Testis (tissue), 3 donors: ENCODE measurements around the gene TMEM135. TPM values are rescaled to one million over a fixed set of nuclear protein-coding genes. Genes with fewer than 3 reads are reported as not detected.

Experiments used
- DNase-seq: peaks from one replicate; pipeline ENCODE4 v3.0.0-alpha.2; 2019
- H3K27ac ChIP-seq, 2 donors: fragments of 200-600 bp; sonication (generic); one replicate each; pipeline ENCODE4 v1.5.1; 2019
- H3K27me3 ChIP-seq: fragments of 200-600 bp; sonication (generic); one replicate; pipeline ENCODE4 v1.5.1; 2019
- H3K36me3 ChIP-seq: fragments of 200-600 bp; sonication (generic); one replicate; pipeline ENCODE4 v1.5.1; 2017; ENCODE audit warnings: low read depth; ENCODE audit errors: missing control alignments
- H3K4me1 ChIP-seq: fragments of 200-600 bp; sonication (generic); one replicate; pipeline ENCODE4 v1.5.1; 2019
- H3K4me3 ChIP-seq, 2 donors: fragments of 200-600 bp; sonication (generic); one replicate each; pipeline ENCODE4 v1.5.1; 2017 to 2019
- H3K9me3 ChIP-seq: fragments of 200-600 bp; sonication (generic); one replicate; pipeline ENCODE4 v1.5.1; 2017
- POLR2A ChIP-seq: fragments of 450-650 bp; IDR thresholded peaks from one replicate; pipeline ENCODE4 v1.6.1; 2017; ENCODE audit warnings: antibody characterized with exemption, mild to moderate bottlenecking, moderate library complexity
- WGBS, 2 donors: methylation state at CpG; one replicate each; pipeline ENCODE4 v1.1.5; 2018; 5-methylcytosine and 5-hydroxymethylcytosine counted together
- intact Hi-C: fragments of 100-400 bp; cut with DNase I; formaldehyde crosslinking; loops from one replicate; pipeline ENCODE4 v1.15.1; 2023; ENCODE audit warnings: low total_unique reads
- polyA plus RNA-seq: library from polyadenylated mRNA; stranded (reverse); fragments of 350-450 nt; fragmentation: Illumina TruSeq; extraction: RNeasy Lipid Tissue Mini Kit (QIAGEN cat#74804); gene quantifications from one replicate; pipeline ENCODE4 v1.2.3, GENCODE V29; 2014; ENCODE audit warnings: low read depth, low replicate concordance; ENCODE audit not compliant: insufficient read depth
- total RNA-seq, 2 donors: library from RNA; depleted of rRNA; stranded (reverse); fragments of >200 nt; gene quantifications; one replicate each; pipeline ENCODE4 v1.2.3, GENCODE V29; 2016
- TF ChIP-seq, protein P1 (sequence below), 3 experiments: fragments of 450-650 bp in 2 of 3; fragments of 200-600 bp in 1 of 3; sonication (generic) in 1 of 3; IDR thresholded peaks; one replicate each; pipeline ENCODE4 v1.5.1; 2016 to 2019; ENCODE audit warnings: antibody characterized with exemption in 3 of 3, mild to moderate bottlenecking in 2 of 3, moderate library complexity in 1 of 3

TMEM135 gene
- total and polyA plus RNA-seq, 3 donors from 2014 or later, result 21.3 to 59.0 (median 42.1) TPM

DNA sequence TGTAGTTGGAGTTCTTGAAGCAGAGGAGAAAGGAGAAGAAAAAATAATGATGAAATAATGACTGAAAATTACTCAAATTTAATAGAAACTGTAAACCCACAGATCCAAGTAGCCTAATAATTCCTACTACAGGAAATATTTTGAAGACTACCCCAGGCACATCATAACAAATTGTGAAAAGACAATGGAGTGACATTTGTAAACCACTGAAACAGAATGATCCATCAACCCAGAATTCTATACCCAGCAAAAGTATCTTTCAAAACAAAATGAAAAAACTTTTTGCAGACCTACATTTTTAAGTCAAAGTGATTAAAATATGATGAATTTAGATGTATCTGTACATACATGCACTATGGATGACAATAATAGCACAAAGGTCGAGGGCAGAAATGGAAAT lies 194.6 kb downstream of the TMEM135 start:
- DNase-seq, result no peak
- Histone ChIP-seq H3K27ac (no peak overlapping the region), H3K36me3 (no peaks in the 10 kb centered on the region), H3K27me3 (no peaks in the 10 kb centered on the region), H3K4me3 (no peak overlapping the region), H3K4me1 (no peaks in the 10 kb centered on the region), H3K9me3 (no peaks in the 10 kb centered on the region)
- TF ChIP-seq, protein P1, sequence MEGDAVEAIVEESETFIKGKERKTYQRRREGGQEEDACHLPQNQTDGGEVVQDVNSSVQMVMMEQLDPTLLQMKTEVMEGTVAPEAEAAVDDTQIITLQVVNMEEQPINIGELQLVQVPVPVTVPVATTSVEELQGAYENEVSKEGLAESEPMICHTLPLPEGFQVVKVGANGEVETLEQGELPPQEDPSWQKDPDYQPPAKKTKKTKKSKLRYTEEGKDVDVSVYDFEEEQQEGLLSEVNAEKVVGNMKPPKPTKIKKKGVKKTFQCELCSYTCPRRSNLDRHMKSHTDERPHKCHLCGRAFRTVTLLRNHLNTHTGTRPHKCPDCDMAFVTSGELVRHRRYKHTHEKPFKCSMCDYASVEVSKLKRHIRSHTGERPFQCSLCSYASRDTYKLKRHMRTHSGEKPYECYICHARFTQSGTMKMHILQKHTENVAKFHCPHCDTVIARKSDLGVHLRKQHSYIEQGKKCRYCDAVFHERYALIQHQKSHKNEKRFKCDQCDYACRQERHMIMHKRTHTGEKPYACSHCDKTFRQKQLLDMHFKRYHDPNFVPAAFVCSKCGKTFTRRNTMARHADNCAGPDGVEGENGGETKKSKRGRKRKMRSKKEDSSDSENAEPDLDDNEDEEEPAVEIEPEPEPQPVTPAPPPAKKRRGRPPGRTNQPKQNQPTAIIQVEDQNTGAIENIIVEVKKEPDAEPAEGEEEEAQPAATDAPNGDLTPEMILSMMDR (IDR thresholded peaks at IDR 0.05), result no peak
- no peak for TF ChIP-seq POLR2A
- intact Hi-C loops, result no loop called here
- WGBS, 2 donors, result 96 to 98% methylated on average over 1 of the region's 1 CpG

DNA sequence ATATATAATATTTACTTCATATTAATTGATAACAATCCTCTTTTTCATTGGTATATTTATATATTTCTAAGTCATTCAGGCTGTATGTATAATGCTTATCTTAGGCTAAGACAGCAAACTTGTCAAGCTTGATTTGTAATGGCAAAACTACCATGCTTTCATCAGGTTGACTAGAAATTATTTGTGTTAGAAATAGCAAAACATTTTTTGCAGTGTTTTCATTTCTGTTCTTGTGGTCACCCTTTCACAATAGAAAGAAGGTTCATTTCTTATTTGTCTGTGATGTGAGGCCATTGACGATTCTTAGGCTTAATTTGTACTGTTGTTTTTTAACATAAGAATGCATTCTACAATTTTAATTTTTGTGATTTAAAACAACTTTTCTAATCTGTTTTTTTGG lies 197.6 kb downstream of the TMEM135 start:
- Histone ChIP-seq H3K36me3 (no peaks in the 10 kb centered on the region), H3K4me1 (no peaks in the 10 kb centered on the region), H3K27me3 (no peaks in the 10 kb centered on the region), H3K9me3 (no peaks in the 10 kb centered on the region), H3K4me3 (no peak overlapping the region), H3K27ac (no peak overlapping the region)
- DNase-seq, result no peak
- 75 to 90% methylated on average over 1 of the region's 1 CpG for WGBS, 2 donors
- intact Hi-C loops, result no loop called here
- TF ChIP-seq, protein P1 (IDR thresholded peaks at IDR 0.05), result no peak
- TF ChIP-seq POLR2A, result no peak

DNA sequence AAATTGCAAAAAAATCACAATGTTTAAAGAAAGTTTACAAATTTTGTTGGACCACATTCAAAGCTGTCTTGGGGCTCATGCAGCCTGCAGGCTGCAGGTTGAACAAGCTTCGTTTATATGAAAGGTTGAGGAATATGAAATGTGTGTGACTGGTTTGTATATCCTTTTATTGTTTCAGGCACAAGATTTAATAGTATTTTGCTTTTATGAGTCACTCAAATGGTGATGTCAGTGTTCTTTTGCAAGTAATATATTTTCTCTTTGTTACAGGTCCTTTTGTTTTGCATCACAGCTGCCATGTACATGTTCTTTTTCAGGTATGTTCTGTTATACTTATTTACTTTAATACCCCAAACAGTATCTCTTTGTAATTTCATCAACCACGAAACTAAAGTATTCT lies 198.6 kb downstream of the TMEM135 start:
- 92 to 93% methylated on average over 2 of the region's 2 CpGs for WGBS, 2 donors
- Histone ChIP-seq H3K4me1 (no peaks in the 10 kb centered on the region), H3K9me3 (no peaks in the 10 kb centered on the region), H3K4me3 (no peak overlapping the region), H3K36me3 (no peaks in the 10 kb centered on the region), H3K27me3 (no peaks in the 10 kb centered on the region), H3K27ac (no peak overlapping the region)
- no peak for TF ChIP-seq POLR2A
- TF ChIP-seq, protein P1 (IDR thresholded peaks at IDR 0.05), result no peak
- no peak for DNase-seq
- intact Hi-C loops, result no loop called here

DNA sequence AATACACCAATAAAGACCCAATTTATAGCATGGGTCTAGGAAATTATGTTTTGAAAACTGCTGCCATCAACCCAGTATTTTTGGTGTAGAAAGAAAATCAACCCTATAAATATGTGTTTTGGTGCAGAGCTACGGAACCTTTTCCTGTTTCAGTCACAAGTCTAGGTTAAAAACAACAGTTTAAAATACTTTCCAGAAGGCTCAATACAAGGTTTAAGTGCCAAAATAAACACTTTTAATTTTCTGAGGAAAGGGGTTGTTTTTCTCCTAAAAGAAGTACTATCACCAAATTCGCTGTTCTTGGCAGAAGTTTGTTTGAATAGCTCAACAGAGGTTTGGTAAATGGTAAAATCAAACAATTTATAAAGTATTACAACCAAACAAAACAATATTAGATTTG lies 201.3 kb downstream of the TMEM135 start:
- intact Hi-C loops, result no loop called here
- Histone ChIP-seq H3K36me3 (no peaks in the 10 kb centered on the region), H3K4me3 (no peak overlapping the region), H3K4me1 (no peaks in the 10 kb centered on the region), H3K27me3 (no peaks in the 10 kb centered on the region), H3K27ac (peak overlapping the region in 1 of 2 donors; percentile 58), H3K9me3 (no peaks in the 10 kb centered on the region)
- DNase-seq, result no peak
- WGBS, 2 donors, result 54 to 57% methylated on average over 2 of the region's 2 CpGs
- TF ChIP-seq, protein P1 (IDR thresholded peaks at IDR 0.05), result no peak
- TF ChIP-seq POLR2A, result no peak

DNA sequence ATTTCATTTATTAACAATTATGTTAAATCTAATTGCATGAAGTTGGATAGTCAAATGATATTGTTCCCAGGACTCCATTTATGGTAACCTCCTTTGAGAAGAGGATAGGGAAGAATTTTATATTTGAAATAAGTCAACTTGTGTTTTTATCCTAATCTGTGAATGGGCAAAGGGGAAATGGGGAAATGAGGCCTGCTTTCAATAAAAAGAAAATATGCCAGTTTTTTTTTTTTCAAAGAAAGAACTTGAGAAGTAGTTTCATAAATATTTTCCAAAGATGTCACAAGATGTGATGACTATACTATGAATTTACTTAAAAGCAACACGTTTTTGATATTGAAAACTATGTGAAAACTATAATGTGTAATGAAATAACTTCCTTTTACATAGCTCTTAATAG lies 201.8 kb downstream of the TMEM135 start:
- DNase-seq, result no peak
- no peaks in the 10 kb centered on the region for H3K36me3 ChIP-seq
- TF ChIP-seq, protein P1 (IDR thresholded peaks at IDR 0.05), result no peak
- no peak for TF ChIP-seq POLR2A
- H3K4me1 ChIP-seq, result no peaks in the 10 kb centered on the region
- no peak overlapping the region for H3K4me3 ChIP-seq
- no peaks in the 10 kb centered on the region for H3K27me3 ChIP-seq
- WGBS, 2 donors, result 83% methylated on average over 1 of the region's 1 CpG
- no peaks in the 10 kb centered on the region for H3K9me3 ChIP-seq
- intact Hi-C loops, result no loop called here
- no peak overlapping the region for H3K27ac ChIP-seq
